ENCODE results near the gene GPBP1. TPM values are rescaled to one million over a fixed set of nuclear protein-coding genes. Genes with fewer than 3 reads are reported as not detected.

The GPBP1 gene
- total RNA-seq, 1 donor from 2014 or later: 63.0 TPM

DNA sequence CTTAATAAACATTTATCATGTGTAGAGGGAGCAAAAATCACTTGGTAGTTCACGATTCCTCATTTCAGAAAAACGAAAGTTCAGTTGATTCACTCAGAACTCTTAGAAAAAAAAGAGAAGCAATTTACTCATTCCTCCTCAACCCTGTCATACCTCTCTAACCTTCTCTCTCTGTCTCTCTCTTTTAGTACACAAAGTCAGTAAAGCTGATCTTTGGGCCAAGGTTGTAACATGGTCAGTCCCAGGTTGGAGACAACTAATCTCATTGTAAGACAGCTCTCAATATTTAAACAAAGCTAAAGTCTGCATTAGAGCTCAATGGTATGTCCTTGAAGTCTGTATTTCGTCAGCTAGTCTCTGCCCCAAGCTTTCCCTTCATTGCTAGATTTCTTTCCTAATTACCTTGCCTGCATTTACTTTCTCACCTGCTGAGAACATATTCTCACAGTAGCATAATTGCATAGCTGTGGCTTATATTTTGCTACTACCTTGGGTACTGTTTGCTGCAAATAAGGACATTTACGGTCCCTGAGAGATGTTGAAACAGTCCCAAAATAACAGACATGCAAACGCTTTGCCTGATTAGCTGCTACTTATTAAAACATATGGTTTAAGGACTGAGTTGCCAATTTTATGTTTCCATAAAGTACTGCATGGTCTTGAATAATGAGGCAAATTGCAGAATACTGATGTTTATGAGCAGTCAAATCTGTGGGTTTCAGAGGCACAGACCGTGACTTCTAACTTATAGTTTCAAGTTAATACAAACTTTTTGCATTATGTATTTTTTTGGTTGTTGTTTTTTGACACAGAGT lies 138.3 kb downstream of the GPBP1 start:
- no peak overlapping the region for H3K4me3 ChIP-seq
- ATAC-seq (no peak), DNase-seq (no peak)
- H3K4me1 ChIP-seq: peaks cover 7% of the 10 kb centered on the region
- H3K27ac ChIP-seq: no peak overlapping the region
- intact Hi-C loops (cut with DNase I): no loop called here
- TF ChIP-seq, protein P1, sequence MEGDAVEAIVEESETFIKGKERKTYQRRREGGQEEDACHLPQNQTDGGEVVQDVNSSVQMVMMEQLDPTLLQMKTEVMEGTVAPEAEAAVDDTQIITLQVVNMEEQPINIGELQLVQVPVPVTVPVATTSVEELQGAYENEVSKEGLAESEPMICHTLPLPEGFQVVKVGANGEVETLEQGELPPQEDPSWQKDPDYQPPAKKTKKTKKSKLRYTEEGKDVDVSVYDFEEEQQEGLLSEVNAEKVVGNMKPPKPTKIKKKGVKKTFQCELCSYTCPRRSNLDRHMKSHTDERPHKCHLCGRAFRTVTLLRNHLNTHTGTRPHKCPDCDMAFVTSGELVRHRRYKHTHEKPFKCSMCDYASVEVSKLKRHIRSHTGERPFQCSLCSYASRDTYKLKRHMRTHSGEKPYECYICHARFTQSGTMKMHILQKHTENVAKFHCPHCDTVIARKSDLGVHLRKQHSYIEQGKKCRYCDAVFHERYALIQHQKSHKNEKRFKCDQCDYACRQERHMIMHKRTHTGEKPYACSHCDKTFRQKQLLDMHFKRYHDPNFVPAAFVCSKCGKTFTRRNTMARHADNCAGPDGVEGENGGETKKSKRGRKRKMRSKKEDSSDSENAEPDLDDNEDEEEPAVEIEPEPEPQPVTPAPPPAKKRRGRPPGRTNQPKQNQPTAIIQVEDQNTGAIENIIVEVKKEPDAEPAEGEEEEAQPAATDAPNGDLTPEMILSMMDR (IDR thresholded peaks at IDR 0.05): no peak
- no peaks in the 10 kb centered on the region for H3K27me3 ChIP-seq
- H3K36me3 ChIP-seq: no peaks in the 10 kb centered on the region
- H3K9me3 ChIP-seq: no peaks in the 10 kb centered on the region

DNA sequence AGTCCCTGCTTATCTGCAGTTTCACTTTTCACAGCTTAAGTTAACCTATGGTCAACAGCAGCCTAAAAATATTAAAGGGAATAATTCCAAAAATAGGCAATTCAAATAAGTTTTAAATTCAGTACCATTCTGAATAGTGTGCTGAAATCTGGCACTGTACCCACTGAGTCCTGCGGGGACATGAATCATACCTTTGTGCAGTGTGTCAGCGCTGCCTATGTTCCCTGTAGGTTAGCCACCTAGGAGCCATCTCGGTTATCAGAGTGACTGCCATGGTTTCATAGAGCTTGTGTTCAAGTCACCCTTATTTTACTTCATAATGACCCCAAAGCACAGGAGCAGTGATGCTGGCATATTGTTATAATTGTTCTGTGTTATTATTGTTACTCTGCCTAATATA lies 139.9 kb downstream of the GPBP1 start:
- Histone ChIP-seq H3K4me1 (peaks cover 9% of the 10 kb centered on the region), H3K36me3 (no peaks in the 10 kb centered on the region), H3K27me3 (no peaks in the 10 kb centered on the region), H3K9me3 (no peaks in the 10 kb centered on the region), H3K4me3 (no peak overlapping the region), H3K27ac (no peak overlapping the region)
- TF ChIP-seq, protein P1 (IDR thresholded peaks at IDR 0.05): no peak
- DNase-seq (no peak), ATAC-seq (no peak)
- intact Hi-C loops (cut with DNase I): no loop called here

Other genes with a start within 250 kb of the GPBP1 start
- gene MIER3, start 221.9 kb upstream of the GPBP1 start, total RNA-seq: 19.7 TPM